Measurements from ENCODE around the gene HOXA3. TPM values are rescaled to one million over a fixed set of nuclear protein-coding genes. Genes with fewer than 3 reads are reported as not detected.

Gene HOXA3
- total RNA-seq, 6 donors from 2014 or later, result 0.20 to 11.4 (median 3.5) TPM

- Histone ChIP-seq H3K36me3 (no peaks in the 10 kb centered on the region), H3K27me3 (peaks cover 2 to 80% (median 60%) of the 10 kb centered on the region in 4 donors), H3K4me1 (peaks cover 6 to 50% (median 38%) of the 10 kb centered on the region in 4 donors), H3K27ac (no peak overlapping the region), H3K9me3 (peaks cover 0 to 5% (median 0%) of the 10 kb centered on the region in 4 donors), H3K4me3 (peak overlapping the region in 2 of 4 donors; percentile 48 to 49)
- no peak for TF ChIP-seq POLR2A (IDR thresholded peaks at IDR 0.05)
- TF ChIP-seq POLR2AphosphoS5 (IDR thresholded peaks at IDR 0.05), result no peak
- TF ChIP-seq CTCF (IDR thresholded peaks at IDR 0.05), result no peak
- no peak for TF ChIP-seq EP300 (IDR thresholded peaks at IDR 0.05)
- ATAC-seq (ENCODE audit: low FRiP score in 2 of 2), result no peak
- peak in 1 of 2 donors; percentile 56 for DNase-seq
- WGBS, 2 donors, result 11 to 31% methylated on average over 31 to 50 of the region's 50 CpGs
Observed at GRCh38 chr7:27166531-27167505, 14.4 kb upstream of the HOXA3 start.

- ATAC-seq (ENCODE audit: low FRiP score in 2 of 2) (peak in 1 of 2 donors; percentile 19), DNase-seq (peak in 1 of 2 donors; percentile 80)
- Histone ChIP-seq H3K27me3 (peaks cover 2 to 77% (median 55%) of the 10 kb centered on the region in 4 donors), H3K9me3 (peaks cover 0 to 5% (median 0%) of the 10 kb centered on the region in 4 donors), H3K36me3 (no peaks in the 10 kb centered on the region), H3K27ac (no peak overlapping the region), H3K4me1 (peaks cover 5 to 53% (median 42%) of the 10 kb centered on the region in 4 donors), H3K4me3 (peak overlapping the region in 3 of 4 donors; percentile 35 to 49 (median 48))
- TF ChIP-seq CTCF (IDR thresholded peaks at IDR 0.05) (no peak), EP300 (IDR thresholded peaks at IDR 0.05) (no peak), POLR2AphosphoS5 (IDR thresholded peaks at IDR 0.05) (no peak), POLR2A (IDR thresholded peaks at IDR 0.05) (no peak)
- WGBS, 2 donors, result 10 to 19% methylated on average over 13 to 44 of the region's 46 CpGs
Observed at GRCh38 chr7:27165996-27166530, 13.7 kb upstream of the HOXA3 start.

GRCh38 chr7:27165089-27165995 lies 13.0 kb upstream of the HOXA3 start, which contains the start of gene HOXA9:
Gene HOXA9 (minus strand): TSS chr7:27165537. CDS start chr7:27165457, 80 bp downstream.
- TF ChIP-seq POLR2AphosphoS5 (IDR thresholded peaks at IDR 0.05) (no peak), CTCF (IDR thresholded peaks at IDR 0.05) (peak in 1 of 6 experiments; percentile 14)
- WGBS, 2 donors, result 8 to 12% methylated on average over 27 to 68 of the region's 82 CpGs
- ATAC-seq (ENCODE audit: low FRiP score in 2 of 2) (peak in 1 of 2 donors; percentile 21), DNase-seq (peak; percentile 73 to 92)
- H3K27ac ChIP-seq, result peak within 1 kb of the TSS in 1 of 4 donors; percentile 9
- H3K36me3 ChIP-seq, result no peaks in the 10 kb centered on the region
- H3K4me3 ChIP-seq, result peak within 1 kb of the TSS in 3 of 4 donors; percentile 35 to 49 (median 48)
- H3K27me3 ChIP-seq, result peaks cover 2 to 77% (median 51%) of the 10 kb centered on the region in 4 donors
- H3K9me3 ChIP-seq, result peaks cover 0 to 5% (median 0%) of the 10 kb centered on the region in 4 donors
- H3K4me1 ChIP-seq, result peaks cover 9 to 61% (median 49%) of the 10 kb centered on the region in 4 donors

GRCh38 chr7:27164367-27165088 lies 12.1 kb upstream of the HOXA3 start:
- 15 to 17% methylated on average over 29 to 47 of the region's 47 CpGs for WGBS, 2 donors
- Histone ChIP-seq H3K4me1 (peaks cover 7 to 59% (median 48%) of the 10 kb centered on the region in 4 donors), H3K4me3 (peak overlapping the region in 3 of 4 donors; percentile 35 to 49 (median 48)), H3K36me3 (no peaks in the 10 kb centered on the region), H3K27me3 (peaks cover 2 to 70% (median 44%) of the 10 kb centered on the region in 4 donors), H3K9me3 (peaks cover 0 to 5% (median 0%) of the 10 kb centered on the region in 4 donors), H3K27ac (peak overlapping the region in 1 of 4 donors; percentile 9)
- DNase-seq (peak in 1 of 2 donors; percentile 82), ATAC-seq (ENCODE audit: low FRiP score in 2 of 2) (no peak)
- TF ChIP-seq POLR2A (IDR thresholded peaks at IDR 0.05) (no peak), CTCF (IDR thresholded peaks at IDR 0.05) (no peak), POLR2AphosphoS5 (IDR thresholded peaks at IDR 0.05) (no peak), EP300 (IDR thresholded peaks at IDR 0.05) (no peak)
